Astrocyte (in vitro differentiated cells and primary cell): ENCODE results near the gene CCL13.

ENCODE experiments used
- EZH2 ChIP-seq: IDR thresholded peaks from 2 replicates; pipeline ENCODE4 v1.6.1; 2012; ENCODE audit warnings: mild to moderate bottlenecking, low read length, inconsistent platforms; ENCODE audit not compliant: insufficient read depth
- TF ChIP-seq, protein P1 (sequence below): IDR thresholded peaks from 2 replicates; pipeline ENCODE4 v1.5.1; 2011; ENCODE audit warnings: low read depth, mild to moderate bottlenecking, inconsistent platforms, low read length, moderate library complexity; ENCODE audit not compliant: insufficient read depth

DNA sequence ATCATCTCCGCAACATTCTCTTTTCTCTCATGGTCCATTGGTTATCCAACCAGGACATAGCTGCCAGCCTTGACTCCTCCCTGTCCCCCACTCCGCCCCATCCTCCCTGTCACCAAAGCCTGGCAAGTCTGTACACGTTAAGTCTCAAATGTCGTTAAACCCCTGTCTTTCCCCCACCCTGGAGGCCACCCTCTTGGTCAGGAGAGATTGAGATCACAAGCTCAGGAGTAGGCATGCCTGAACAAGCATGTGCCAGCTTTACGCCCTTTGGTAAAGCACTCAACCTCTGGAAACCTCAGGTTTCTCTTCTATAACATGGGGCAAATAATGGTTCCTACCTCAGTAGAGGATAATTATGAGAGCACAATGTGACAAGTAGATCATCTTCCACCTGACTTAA lies 44.9 kb downstream of the CCL13 start:
- TF ChIP-seq, protein P1, sequence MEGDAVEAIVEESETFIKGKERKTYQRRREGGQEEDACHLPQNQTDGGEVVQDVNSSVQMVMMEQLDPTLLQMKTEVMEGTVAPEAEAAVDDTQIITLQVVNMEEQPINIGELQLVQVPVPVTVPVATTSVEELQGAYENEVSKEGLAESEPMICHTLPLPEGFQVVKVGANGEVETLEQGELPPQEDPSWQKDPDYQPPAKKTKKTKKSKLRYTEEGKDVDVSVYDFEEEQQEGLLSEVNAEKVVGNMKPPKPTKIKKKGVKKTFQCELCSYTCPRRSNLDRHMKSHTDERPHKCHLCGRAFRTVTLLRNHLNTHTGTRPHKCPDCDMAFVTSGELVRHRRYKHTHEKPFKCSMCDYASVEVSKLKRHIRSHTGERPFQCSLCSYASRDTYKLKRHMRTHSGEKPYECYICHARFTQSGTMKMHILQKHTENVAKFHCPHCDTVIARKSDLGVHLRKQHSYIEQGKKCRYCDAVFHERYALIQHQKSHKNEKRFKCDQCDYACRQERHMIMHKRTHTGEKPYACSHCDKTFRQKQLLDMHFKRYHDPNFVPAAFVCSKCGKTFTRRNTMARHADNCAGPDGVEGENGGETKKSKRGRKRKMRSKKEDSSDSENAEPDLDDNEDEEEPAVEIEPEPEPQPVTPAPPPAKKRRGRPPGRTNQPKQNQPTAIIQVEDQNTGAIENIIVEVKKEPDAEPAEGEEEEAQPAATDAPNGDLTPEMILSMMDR: no peak
- no peak for TF ChIP-seq EZH2
